ENCODE results near the gene FADS1.

GRCh38 chr11:61840371-61840770 is 23.6 kb upstream of the FADS1 start:
- no peak for TF ChIP-seq CTCF (IDR thresholded peaks at IDR 0.05; ENCODE audit: extremely low read depth in 1 of 2, insufficient read depth in 1 of 2, low read depth in 1 of 2, low read length in 2 of 2)
- no peak for TF ChIP-seq POLR2A (IDR thresholded peaks at IDR 0.05; ENCODE audit: low read depth, low read length)
- no peak for TF ChIP-seq EZH2 (IDR thresholded peaks at IDR 0.05; ENCODE audit: borderline replicate concordance, low read depth, low read length, severe bottlenecking)
- TF ChIP-seq POLR2AphosphoS5 (IDR thresholded peaks at IDR 0.05; ENCODE audit: insufficient read depth, low read depth, low read length) = no peak
- TF ChIP-seq MYC (IDR thresholded peaks at IDR 0.05; ENCODE audit: low read depth, low read length) = no peak
- no peak for TF ChIP-seq GATA2 (IDR thresholded peaks at IDR 0.05; ENCODE audit: insufficient read depth, insufficient read length, low read depth, low read length)
- no peak for TF ChIP-seq FOS (IDR thresholded peaks at IDR 0.05; ENCODE audit: borderline replicate concordance, insufficient read depth, low read length)

Measured in endothelial cell of umbilical vein (primary cell).